Sigmoid colon (tissue), 7 donors: ENCODE results near the gene NID1. TPM values are rescaled to one million over a fixed set of nuclear protein-coding genes. Genes with fewer than 3 reads are reported as not detected.

Experiments used
- DNase-seq: peaks from one replicate; pipeline ENCODE4 v3.0.0-alpha.2; 2019
- H3K27ac ChIP-seq, 4 donors: fragments of 200-600 bp; sonication (generic); one replicate each; pipeline ENCODE4 v1.5.1; 2016 to 2019; ENCODE audit warnings: mild to moderate bottlenecking in 1 of 4
- H3K27me3 ChIP-seq, 3 donors: fragments of 200-600 bp; sonication (generic); one replicate each; pipeline ENCODE4 v1.5.1; 2019; ENCODE audit warnings: mild to moderate bottlenecking in 1 of 3
- H3K36me3 ChIP-seq, 4 donors: fragments of 200-600 bp; sonication (generic); one replicate each; pipeline ENCODE4 v1.5.1; 2016 to 2019
- H3K4me1 ChIP-seq, 4 donors: fragments of 200-600 bp; sonication (generic); one replicate each; pipeline ENCODE4 v1.5.1; 2017 to 2019
- H3K4me3 ChIP-seq, 4 donors: fragments of 200-600 bp; sonication (generic); one replicate each; pipeline ENCODE4 v1.5.1; 2017 to 2019; ENCODE audit warnings: mild to moderate bottlenecking in 2 of 4, moderate library complexity in 1 of 4
- H3K9me3 ChIP-seq, 4 donors: fragments of 200-600 bp in 3 of 4; sonication (generic) in 3 of 4; one replicate each; pipeline versions ENCODE4 v1.5.1 to v1.6.1; 2013 to 2019
- EP300 ChIP-seq, 4 donors: sonication (generic); formaldehyde crosslinking; IDR thresholded peaks; one replicate each; pipeline ENCODE4 v1.6.1; 2017; ENCODE audit warnings: antibody characterized with exemption in 4 of 4
- POLR2A ChIP-seq, 2 donors: fragments of 450-650 bp; IDR thresholded peaks; one replicate each; pipeline ENCODE4 v1.6.1; 2016; ENCODE audit warnings: antibody characterized with exemption in 2 of 2, mild to moderate bottlenecking in 2 of 2, moderate library complexity in 2 of 2
- POLR2AphosphoS5 ChIP-seq, 4 donors: sonication (generic); formaldehyde crosslinking; IDR thresholded peaks; one replicate each; pipeline ENCODE4 v1.6.1; 2017; ENCODE audit warnings: antibody characterized with exemption in 4 of 4
- WGBS, 2 donors: extraction: QIAGEN DNeasy Blood & Tissue Kit; methylation state at CpG; one replicate each; pipeline ENCODE4 v1.1.7; 2013; 5-methylcytosine and 5-hydroxymethylcytosine counted together
- intact Hi-C: fragments of 100-400 bp; cut with DNase I; formaldehyde crosslinking; loops from one replicate; pipeline ENCODE4 v1.15.1; 2023
- polyA plus RNA-seq, 3 donors: library from polyadenylated mRNA; stranded (reverse); fragments of 200-250 nt; gene quantifications; one replicate each; pipeline ENCODE4 v1.2.3, GENCODE V29; 2013
- total RNA-seq, 4 donors: library from RNA; depleted of rRNA; stranded (reverse); fragments of >200 nt; gene quantifications; one replicate each; pipeline ENCODE4 v1.1.0, GENCODE V29; 2016
- TF ChIP-seq, protein P1 (sequence below), 4 experiments: fragments of 450-650 bp in 3 of 4; fragments of 200-600 bp in 1 of 4; IDR thresholded peaks; one replicate each; pipeline ENCODE4 v1.5.1; 2016 to 2019; ENCODE audit warnings: antibody characterized with exemption in 4 of 4, mild to moderate bottlenecking in 3 of 4, moderate library complexity in 2 of 4
- donor health status: healthy with polysubstance abuse.
- donor health status: Bipolar disorder and iron deficiency.
- donor health status: healthy.

The NID1 gene
- total and polyA plus RNA-seq, 7 donors, result 3.9 to 242 (median 136) TPM

DNA sequence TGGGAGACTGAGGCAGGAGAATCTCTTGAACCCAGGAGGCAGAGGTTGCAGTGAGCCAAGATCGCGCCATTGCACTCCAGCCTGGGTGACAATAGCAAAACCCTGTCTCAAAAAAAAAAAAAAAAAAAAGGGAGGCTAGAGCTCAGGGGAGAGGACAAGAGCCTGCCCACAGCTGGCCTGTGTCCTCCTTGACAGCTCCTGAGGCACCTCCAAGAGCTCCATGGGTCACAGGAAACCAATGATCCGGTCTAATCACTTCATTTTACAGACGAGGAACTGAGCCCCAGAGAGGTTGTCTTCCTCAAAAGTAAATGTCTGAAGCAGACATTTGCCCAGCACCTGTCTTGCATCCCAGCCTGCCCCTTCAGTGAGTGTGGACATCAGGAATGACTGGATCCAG lies 49.4 kb downstream of the NID1 start:
- peaks cover 48 to 96% (median 50%) of the 10 kb centered on the region in 4 donors for H3K36me3 ChIP-seq
- WGBS, 2 donors, result 82 to 89% methylated on average over 4 of the region's 4 CpGs
- peak overlapping the region; percentile 65 to 83 (median 82) for H3K27ac ChIP-seq
- peaks cover 0 to 54% (median 48%) of the 10 kb centered on the region in 4 donors for H3K4me1 ChIP-seq
- H3K27me3 ChIP-seq, result no peaks in the 10 kb centered on the region
- no peaks in the 10 kb centered on the region for H3K9me3 ChIP-seq
- intact Hi-C loops, result no loop called here
- peak; percentile 87 for DNase-seq
- H3K4me3 ChIP-seq, result no peak overlapping the region
- TF ChIP-seq POLR2AphosphoS5 (IDR thresholded peaks at IDR 0.05) (no peak), POLR2A (IDR thresholded peaks at IDR 0.05) (no peak), EP300 (IDR thresholded peaks at IDR 0.05) (no peak)
- TF ChIP-seq, protein P1, sequence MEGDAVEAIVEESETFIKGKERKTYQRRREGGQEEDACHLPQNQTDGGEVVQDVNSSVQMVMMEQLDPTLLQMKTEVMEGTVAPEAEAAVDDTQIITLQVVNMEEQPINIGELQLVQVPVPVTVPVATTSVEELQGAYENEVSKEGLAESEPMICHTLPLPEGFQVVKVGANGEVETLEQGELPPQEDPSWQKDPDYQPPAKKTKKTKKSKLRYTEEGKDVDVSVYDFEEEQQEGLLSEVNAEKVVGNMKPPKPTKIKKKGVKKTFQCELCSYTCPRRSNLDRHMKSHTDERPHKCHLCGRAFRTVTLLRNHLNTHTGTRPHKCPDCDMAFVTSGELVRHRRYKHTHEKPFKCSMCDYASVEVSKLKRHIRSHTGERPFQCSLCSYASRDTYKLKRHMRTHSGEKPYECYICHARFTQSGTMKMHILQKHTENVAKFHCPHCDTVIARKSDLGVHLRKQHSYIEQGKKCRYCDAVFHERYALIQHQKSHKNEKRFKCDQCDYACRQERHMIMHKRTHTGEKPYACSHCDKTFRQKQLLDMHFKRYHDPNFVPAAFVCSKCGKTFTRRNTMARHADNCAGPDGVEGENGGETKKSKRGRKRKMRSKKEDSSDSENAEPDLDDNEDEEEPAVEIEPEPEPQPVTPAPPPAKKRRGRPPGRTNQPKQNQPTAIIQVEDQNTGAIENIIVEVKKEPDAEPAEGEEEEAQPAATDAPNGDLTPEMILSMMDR (IDR thresholded peaks at IDR 0.05), result no peak

DNA sequence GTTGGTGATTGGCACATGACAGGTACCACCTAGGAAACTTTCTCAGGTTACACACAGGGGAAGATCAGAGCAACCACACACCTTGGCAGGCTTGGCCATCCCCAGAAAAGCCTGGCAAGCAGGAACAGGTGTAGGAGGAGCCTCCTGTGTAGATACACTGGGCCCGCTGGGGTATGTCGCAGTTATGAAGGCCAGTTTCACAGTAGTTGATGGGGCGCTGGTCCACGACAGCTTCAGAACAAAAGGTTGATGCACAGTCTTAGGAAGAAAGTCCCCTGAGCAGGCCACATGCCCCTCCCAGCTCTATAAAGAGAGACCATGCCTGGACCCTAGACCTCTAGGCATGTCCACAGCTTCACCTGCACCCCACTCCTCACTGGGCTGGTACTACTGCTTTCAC lies 51.6 kb downstream of the NID1 start:
- 98% methylated on average over 4 of the region's 4 CpGs for WGBS, 2 donors
- H3K4me1 ChIP-seq, result peaks cover 0 to 48% (median 39%) of the 10 kb centered on the region in 4 donors
- no peak overlapping the region for H3K4me3 ChIP-seq
- H3K27ac ChIP-seq, result peak overlapping the region in 3 of 4 donors; percentile 30 to 83 (median 65)
- H3K9me3 ChIP-seq, result no peaks in the 10 kb centered on the region
- DNase-seq, result no peak
- TF ChIP-seq POLR2AphosphoS5 (IDR thresholded peaks at IDR 0.05) (no peak), POLR2A (IDR thresholded peaks at IDR 0.05) (no peak), EP300 (IDR thresholded peaks at IDR 0.05) (no peak)
- TF ChIP-seq, protein P1 (IDR thresholded peaks at IDR 0.05), result no peak
- intact Hi-C loops, result no loop called here
- no peaks in the 10 kb centered on the region for H3K27me3 ChIP-seq
- peaks cover 48 to 99% (median 56%) of the 10 kb centered on the region in 4 donors for H3K36me3 ChIP-seq

DNA sequence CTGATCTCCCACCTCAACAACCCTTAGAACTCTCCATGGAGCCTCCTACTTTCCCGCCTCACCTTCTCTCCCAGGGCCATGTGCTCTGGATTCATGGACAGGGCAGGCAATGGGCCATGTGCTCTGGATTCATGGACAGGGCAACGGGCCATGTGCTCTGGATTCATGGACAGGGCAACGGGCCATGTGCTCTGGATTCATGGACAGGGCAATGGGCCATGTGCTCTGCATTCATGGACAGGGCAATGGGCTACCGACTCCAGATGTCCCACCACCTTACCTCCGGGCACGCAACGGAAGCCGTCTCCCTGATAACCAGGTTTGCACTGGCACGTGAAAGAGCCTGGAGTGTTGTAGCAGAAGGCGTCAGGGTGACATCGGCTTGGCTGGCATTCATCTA lies 53.2 kb downstream of the NID1 start:
- no peak overlapping the region for H3K4me3 ChIP-seq
- WGBS, 2 donors, result 93 to 97% methylated on average over 11 of the region's 11 CpGs
- H3K27me3 ChIP-seq, result no peaks in the 10 kb centered on the region
- DNase-seq, result no peak
- H3K4me1 ChIP-seq, result peaks cover 0 to 32% (median 27%) of the 10 kb centered on the region in 4 donors
- H3K27ac ChIP-seq, result peak overlapping the region; percentile 25 to 70 (median 68)
- intact Hi-C loops, result no loop called here
- no peaks in the 10 kb centered on the region for H3K9me3 ChIP-seq
- peaks cover 55 to 99% (median 57%) of the 10 kb centered on the region in 4 donors for H3K36me3 ChIP-seq
- TF ChIP-seq POLR2AphosphoS5 (IDR thresholded peaks at IDR 0.05), result no peak
- TF ChIP-seq, protein P1 (IDR thresholded peaks at IDR 0.05), result no peak
- TF ChIP-seq EP300 (IDR thresholded peaks at IDR 0.05), result no peak
- TF ChIP-seq POLR2A (IDR thresholded peaks at IDR 0.05), result no peak

DNA sequence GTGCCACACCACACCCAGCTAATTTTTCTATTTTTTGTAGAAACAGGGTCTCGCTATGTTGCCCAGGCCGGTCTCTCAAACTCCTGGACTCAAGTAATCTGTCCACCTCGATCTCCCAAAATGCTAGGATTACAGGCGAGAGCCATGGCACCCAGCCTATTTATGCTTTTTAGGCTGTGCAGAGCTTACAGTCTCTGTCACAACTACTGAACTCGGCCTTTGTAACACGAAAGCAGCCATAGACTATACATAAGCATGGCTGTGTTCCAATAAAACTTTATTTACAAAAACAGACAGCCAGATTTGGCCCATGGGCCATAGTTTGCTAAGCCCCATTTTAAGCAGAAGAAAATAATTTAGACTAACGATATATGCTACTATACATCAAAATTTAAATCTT lies 54.4 kb downstream of the NID1 start:
- DNase-seq, result no peak
- WGBS, 2 donors, result 82 to 83% methylated on average over 7 of the region's 7 CpGs
- Histone ChIP-seq H3K36me3 (peaks cover 52 to 99% (median 58%) of the 10 kb centered on the region in 4 donors), H3K27ac (peak overlapping the region; percentile 63 to 70 (median 68)), H3K4me1 (peaks cover 0 to 21% (median 17%) of the 10 kb centered on the region in 4 donors), H3K27me3 (no peaks in the 10 kb centered on the region), H3K4me3 (no peak overlapping the region), H3K9me3 (no peaks in the 10 kb centered on the region)
- intact Hi-C loops, result no loop called here
- TF ChIP-seq POLR2AphosphoS5 (IDR thresholded peaks at IDR 0.05) (no peak), EP300 (IDR thresholded peaks at IDR 0.05) (no peak)
- TF ChIP-seq, protein P1 (IDR thresholded peaks at IDR 0.05), result no peak

DNA sequence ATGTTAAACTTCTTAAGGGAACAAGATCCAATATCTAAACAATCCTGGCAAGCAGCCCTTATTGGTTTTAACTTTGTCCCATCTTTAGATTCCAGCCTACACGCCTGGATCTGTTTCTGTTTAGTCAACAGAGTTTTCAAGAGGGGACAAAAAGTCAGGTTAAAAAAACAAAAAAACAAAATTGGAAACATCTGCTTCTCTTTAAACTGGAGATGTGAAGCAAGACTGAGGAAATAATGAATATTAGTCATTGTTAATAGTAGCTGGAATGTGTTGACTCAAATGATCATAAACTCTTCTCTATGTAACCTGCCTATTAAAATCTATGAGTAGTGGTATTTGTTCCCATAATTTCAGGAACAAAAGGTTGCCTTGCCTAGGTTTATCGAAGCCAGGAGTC lies 55.0 kb downstream of the NID1 start:
- peaks cover 48 to 99% (median 53%) of the 10 kb centered on the region in 4 donors for H3K36me3 ChIP-seq
- H3K27ac ChIP-seq, result peak overlapping the region; percentile 63 to 70 (median 68)
- no peak overlapping the region for H3K4me3 ChIP-seq
- H3K4me1 ChIP-seq, result peaks cover 0 to 21% (median 17%) of the 10 kb centered on the region in 4 donors
- no peaks in the 10 kb centered on the region for H3K9me3 ChIP-seq
- H3K27me3 ChIP-seq, result no peaks in the 10 kb centered on the region
- intact Hi-C loops, result loop anchor here (10.0 kb wide), 1 partner anchor 45 kb away; no protein-coding TSS in a partner anchor
- TF ChIP-seq POLR2AphosphoS5 (IDR thresholded peaks at IDR 0.05), result peak; percentile 46 to 65 (median 58)
- no peak for TF ChIP-seq EP300 (IDR thresholded peaks at IDR 0.05)
- TF ChIP-seq POLR2A (IDR thresholded peaks at IDR 0.05), result no peak
- WGBS, 2 donors, result 61 to 72% methylated on average over 2 of the region's 2 CpGs
- no peak for DNase-seq
